ENCODE data around the gene DNAJA4.

GRCh38 chr15:78265752-78266224, 1.4 kb downstream of the DNAJA4 start:
- TF ChIP-seq, protein P1, sequence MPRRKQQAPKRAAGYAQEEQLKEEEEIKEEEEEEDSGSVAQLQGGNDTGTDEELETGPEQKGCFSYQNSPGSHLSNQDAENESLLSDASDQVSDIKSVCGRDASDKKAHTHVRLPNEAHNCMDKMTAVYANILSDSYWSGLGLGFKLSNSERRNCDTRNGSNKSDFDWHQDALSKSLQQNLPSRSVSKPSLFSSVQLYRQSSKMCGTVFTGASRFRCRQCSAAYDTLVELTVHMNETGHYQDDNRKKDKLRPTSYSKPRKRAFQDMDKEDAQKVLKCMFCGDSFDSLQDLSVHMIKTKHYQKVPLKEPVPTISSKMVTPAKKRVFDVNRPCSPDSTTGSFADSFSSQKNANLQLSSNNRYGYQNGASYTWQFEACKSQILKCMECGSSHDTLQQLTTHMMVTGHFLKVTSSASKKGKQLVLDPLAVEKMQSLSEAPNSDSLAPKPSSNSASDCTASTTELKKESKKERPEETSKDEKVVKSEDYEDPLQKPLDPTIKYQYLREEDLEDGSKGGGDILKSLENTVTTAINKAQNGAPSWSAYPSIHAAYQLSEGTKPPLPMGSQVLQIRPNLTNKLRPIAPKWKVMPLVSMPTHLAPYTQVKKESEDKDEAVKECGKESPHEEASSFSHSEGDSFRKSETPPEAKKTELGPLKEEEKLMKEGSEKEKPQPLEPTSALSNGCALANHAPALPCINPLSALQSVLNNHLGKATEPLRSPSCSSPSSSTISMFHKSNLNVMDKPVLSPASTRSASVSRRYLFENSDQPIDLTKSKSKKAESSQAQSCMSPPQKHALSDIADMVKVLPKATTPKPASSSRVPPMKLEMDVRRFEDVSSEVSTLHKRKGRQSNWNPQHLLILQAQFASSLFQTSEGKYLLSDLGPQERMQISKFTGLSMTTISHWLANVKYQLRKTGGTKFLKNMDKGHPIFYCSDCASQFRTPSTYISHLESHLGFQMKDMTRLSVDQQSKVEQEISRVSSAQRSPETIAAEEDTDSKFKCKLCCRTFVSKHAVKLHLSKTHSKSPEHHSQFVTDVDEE (CRISPR knock-in tag; IDR thresholded peaks at IDR 0.05) = no peak
- TF ChIP-seq CSDC2 (CRISPR knock-in tag; IDR thresholded peaks at IDR 0.05) (no peak), ZFP30 (CRISPR knock-in tag; IDR thresholded peaks at IDR 0.05) (no peak), CSRNP3 (CRISPR knock-in tag; IDR thresholded peaks at IDR 0.05) (no peak), PPARA (CRISPR knock-in tag; IDR thresholded peaks at IDR 0.05; ENCODE audit: borderline replicate concordance) (no peak), ISL1 (CRISPR knock-in tag; IDR thresholded peaks at IDR 0.05) (no peak), ZFP3 (CRISPR knock-in tag; IDR thresholded peaks at IDR 0.05) (no peak), RARB (CRISPR knock-in tag; IDR thresholded peaks at IDR 0.05) (no peak), BACH2 (CRISPR knock-in tag; IDR thresholded peaks at IDR 0.05; ENCODE audit: borderline replicate concordance) (no peak), ESRRG (CRISPR knock-in tag; IDR thresholded peaks at IDR 0.05) (no peak), OSR1 (CRISPR knock-in tag; IDR thresholded peaks at IDR 0.05) (no peak), ARNTL (CRISPR knock-in tag; IDR thresholded peaks at IDR 0.05; ENCODE audit: borderline replicate concordance, low read depth) (no peak)
- TF ChIP-seq, protein P2, sequence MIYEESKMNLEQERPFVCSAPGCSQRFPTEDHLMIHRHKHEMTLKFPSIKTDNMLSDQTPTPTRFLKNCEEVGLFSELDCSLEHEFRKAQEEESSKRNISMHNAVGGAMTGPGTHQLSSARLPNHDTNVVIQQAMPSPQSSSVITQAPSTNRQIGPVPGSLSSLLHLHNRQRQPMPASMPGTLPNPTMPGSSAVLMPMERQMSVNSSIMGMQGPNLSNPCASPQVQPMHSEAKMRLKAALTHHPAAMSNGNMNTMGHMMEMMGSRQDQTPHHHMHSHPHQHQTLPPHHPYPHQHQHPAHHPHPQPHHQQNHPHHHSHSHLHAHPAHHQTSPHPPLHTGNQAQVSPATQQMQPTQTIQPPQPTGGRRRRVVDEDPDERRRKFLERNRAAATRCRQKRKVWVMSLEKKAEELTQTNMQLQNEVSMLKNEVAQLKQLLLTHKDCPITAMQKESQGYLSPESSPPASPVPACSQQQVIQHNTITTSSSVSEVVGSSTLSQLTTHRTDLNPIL (CRISPR knock-in tag; IDR thresholded peaks at IDR 0.05; ENCODE audit: low read depth) = no peak
- TF ChIP-seq, protein P3, sequence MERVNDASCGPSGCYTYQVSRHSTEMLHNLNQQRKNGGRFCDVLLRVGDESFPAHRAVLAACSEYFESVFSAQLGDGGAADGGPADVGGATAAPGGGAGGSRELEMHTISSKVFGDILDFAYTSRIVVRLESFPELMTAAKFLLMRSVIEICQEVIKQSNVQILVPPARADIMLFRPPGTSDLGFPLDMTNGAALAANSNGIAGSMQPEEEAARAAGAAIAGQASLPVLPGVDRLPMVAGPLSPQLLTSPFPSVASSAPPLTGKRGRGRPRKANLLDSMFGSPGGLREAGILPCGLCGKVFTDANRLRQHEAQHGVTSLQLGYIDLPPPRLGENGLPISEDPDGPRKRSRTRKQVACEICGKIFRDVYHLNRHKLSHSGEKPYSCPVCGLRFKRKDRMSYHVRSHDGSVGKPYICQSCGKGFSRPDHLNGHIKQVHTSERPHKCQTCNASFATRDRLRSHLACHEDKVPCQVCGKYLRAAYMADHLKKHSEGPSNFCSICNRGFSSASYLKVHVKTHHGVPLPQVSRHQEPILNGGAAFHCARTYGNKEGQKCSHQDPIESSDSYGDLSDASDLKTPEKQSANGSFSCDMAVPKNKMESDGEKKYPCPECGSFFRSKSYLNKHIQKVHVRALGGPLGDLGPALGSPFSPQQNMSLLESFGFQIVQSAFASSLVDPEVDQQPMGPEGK (CRISPR knock-in tag; IDR thresholded peaks at IDR 0.05; ENCODE audit: borderline replicate concordance) = no peak
